Uterus (tissue), 2 donors: Measurements from ENCODE around the gene LYSMD3.

Experiments used
- POLR2A ChIP-seq, 2 donors: fragments of 450-650 bp; IDR thresholded peaks; one replicate each; pipeline ENCODE4 v1.6.1; 2016; ENCODE audit warnings: antibody characterized with exemption in 2 of 2, mild to moderate bottlenecking in 1 of 2, moderate library complexity in 1 of 2
- TF ChIP-seq, protein P1 (sequence below), 4 experiments: fragments of 200-600 bp in 2 of 4; fragments of 450-650 bp in 2 of 4; sonication (generic) in 2 of 4; IDR thresholded peaks; one replicate each; pipeline ENCODE4 v1.5.1; 2016 to 2019; ENCODE audit warnings: antibody characterized with exemption in 4 of 4, mild to moderate bottlenecking in 2 of 4, moderate library complexity in 1 of 4

DNA sequence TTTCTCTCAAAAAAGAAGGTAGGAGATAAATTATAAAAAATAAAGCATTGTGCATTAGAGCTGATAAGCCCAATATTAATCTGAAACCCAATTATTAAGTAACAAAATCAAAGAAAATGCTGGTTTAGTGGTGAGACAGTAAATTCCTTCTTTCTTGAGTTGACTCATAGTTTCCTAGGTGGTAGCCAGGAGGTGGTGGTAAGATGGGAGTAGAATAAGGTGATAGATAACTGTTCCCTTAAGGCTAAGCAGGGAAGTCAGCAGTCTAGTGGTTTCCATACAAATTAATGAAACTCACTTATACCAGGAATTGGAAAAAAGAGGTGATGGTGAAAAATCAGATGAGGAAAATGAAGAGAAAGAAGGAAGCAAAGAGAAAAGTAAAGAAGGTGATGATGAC, 23.2 kb downstream of the LYSMD3 start:
- TF ChIP-seq, protein P1, sequence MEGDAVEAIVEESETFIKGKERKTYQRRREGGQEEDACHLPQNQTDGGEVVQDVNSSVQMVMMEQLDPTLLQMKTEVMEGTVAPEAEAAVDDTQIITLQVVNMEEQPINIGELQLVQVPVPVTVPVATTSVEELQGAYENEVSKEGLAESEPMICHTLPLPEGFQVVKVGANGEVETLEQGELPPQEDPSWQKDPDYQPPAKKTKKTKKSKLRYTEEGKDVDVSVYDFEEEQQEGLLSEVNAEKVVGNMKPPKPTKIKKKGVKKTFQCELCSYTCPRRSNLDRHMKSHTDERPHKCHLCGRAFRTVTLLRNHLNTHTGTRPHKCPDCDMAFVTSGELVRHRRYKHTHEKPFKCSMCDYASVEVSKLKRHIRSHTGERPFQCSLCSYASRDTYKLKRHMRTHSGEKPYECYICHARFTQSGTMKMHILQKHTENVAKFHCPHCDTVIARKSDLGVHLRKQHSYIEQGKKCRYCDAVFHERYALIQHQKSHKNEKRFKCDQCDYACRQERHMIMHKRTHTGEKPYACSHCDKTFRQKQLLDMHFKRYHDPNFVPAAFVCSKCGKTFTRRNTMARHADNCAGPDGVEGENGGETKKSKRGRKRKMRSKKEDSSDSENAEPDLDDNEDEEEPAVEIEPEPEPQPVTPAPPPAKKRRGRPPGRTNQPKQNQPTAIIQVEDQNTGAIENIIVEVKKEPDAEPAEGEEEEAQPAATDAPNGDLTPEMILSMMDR (IDR thresholded peaks at IDR 0.05): no peak
- no peak for TF ChIP-seq POLR2A (IDR thresholded peaks at IDR 0.05)
